BLaER1 treated with 17β-estradiol and CSF1 and Interleukin-3, amounts not matched to agents 10 nM and 100 nM (cell line): ENCODE measurements around the gene NGB.

ENCODE experiments used
- H3K27ac ChIP-seq, 11 experiments: shearing (Covaris generic); formaldehyde crosslinking; 2 replicates each; pipeline ENCODE4 v1.8.1; 2022
- H3K27me3 ChIP-seq, 11 experiments: shearing (Covaris generic); formaldehyde crosslinking; 2 replicates each; pipeline ENCODE4 v1.8.1; 2022
- H3K36me3 ChIP-seq, 11 experiments: shearing (Covaris generic); formaldehyde crosslinking; 2 replicates each; pipeline ENCODE4 v1.8.1; 2022
- H3K4me1 ChIP-seq, 10 experiments: shearing (Covaris generic); formaldehyde crosslinking; 2 replicates each; pipeline ENCODE4 v1.8.1; 2022
- H3K4me2 ChIP-seq, 11 experiments: shearing (Covaris generic); formaldehyde crosslinking; 2 replicates each; pipeline ENCODE4 v1.8.1; 2022
- H3K4me3 ChIP-seq, 10 experiments: shearing (Covaris generic); formaldehyde crosslinking; 2 replicates each; pipeline ENCODE4 v1.8.1; 2022
- H3K9ac ChIP-seq, 11 experiments: shearing (Covaris generic); formaldehyde crosslinking; 2 replicates each; pipeline ENCODE4 v1.8.1; 2022
- H3K9me3 ChIP-seq, 11 experiments: shearing (Covaris generic); formaldehyde crosslinking; replicated peaks in 1 of 11; 2 replicates each; pipeline ENCODE4 v1.8.1; 2022
- H4K20me1 ChIP-seq, 11 experiments: shearing (Covaris generic); formaldehyde crosslinking; 2 replicates each; pipeline ENCODE4 v1.8.1; 2022
- Cebpa-rat ChIP-seq, 11 experiments: shearing (Covaris generic); IDR thresholded peaks; 2 replicates each; pipeline ENCODE4 v1.8.1; 2022

Gene NGB

DNA sequence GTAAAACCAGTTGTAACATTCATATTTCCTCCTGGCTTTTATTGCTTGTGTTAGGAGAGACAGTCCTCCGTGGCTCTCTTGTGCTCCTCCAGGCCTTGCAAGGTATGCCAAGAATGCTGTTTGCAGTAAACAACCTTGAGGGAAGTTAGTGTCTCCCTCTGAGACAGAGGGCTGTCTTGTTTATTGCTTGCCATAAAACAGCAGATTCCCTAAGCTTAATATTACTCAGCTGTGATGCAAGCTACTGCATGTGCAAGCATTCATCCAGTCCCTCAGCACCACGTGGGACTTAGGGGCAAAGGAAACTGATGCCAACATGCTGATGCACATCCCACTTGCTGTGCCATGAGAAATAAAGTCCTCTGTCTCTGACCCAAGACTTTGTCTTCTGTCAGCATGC, 43.0 kb upstream of the NGB start:
- peak overlapping the region in 1 of 11 experiments; percentile 1; a peak in 1 of 22 replicates for H3K9ac ChIP-seq
- no peaks in the 10 kb centered on the region for H3K36me3 ChIP-seq
- no peak for TF ChIP-seq Cebpa-rat (IDR thresholded peaks at IDR 0.05)
- no peaks in the 10 kb centered on the region for H3K9me3 ChIP-seq
- H3K4me2 ChIP-seq, result no peak overlapping the region
- peaks cover 5 to 29% (median 14%) of the 10 kb centered on the region in 10 experiments; a peak in 12 of 20 replicates for H3K4me1 ChIP-seq
- H3K4me3 ChIP-seq, result no peak overlapping the region
- no peaks in the 10 kb centered on the region for H3K27me3 ChIP-seq
- H3K27ac ChIP-seq, result no peak overlapping the region
- H4K20me1 ChIP-seq, result peaks cover 0 to 32% (median 5%) of the 10 kb centered on the region in 11 experiments; a peak in 8 of 22 replicates

DNA sequence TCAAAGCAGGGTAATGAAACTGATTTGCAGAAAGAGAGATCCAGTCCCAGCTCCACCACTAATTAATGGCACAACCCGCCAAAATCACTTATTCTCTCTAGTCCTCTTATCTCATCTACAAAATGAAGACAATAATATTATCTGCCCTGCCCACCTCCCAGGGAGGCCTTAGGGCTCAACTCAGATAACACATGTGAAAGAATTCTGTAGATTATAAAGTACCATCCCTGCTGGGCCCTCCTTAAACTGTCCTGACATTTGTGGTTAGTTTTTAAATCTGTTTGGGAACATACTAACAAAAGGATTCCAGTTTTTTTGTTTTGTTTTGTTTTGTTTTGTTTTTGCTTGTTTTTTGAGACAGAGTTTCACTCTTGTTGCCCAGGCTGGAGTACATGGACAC, 42.4 kb upstream of the NGB start:
- Histone ChIP-seq H3K4me1 (peaks cover 5 to 28% (median 14%) of the 10 kb centered on the region in 10 experiments; a peak in 11 of 20 replicates), H3K9me3 (no peaks in the 10 kb centered on the region), H3K4me2 (no peak overlapping the region), H3K27ac (no peak overlapping the region), H3K36me3 (no peaks in the 10 kb centered on the region), H3K4me3 (no peak overlapping the region), H4K20me1 (peaks cover 0 to 30% (median 5%) of the 10 kb centered on the region in 11 experiments; a peak in 7 of 22 replicates), H3K27me3 (no peaks in the 10 kb centered on the region), H3K9ac (no peak overlapping the region; a peak in 1 of 22 replicates)
- no peak for TF ChIP-seq Cebpa-rat (IDR thresholded peaks at IDR 0.05)

- Histone ChIP-seq H4K20me1 (peaks cover 0 to 21% (median 7%) of the 10 kb centered on the region in 11 experiments; a peak in 5 of 22 replicates), H3K4me3 (no peak overlapping the region), H3K27me3 (no peaks in the 10 kb centered on the region), H3K27ac (no peak overlapping the region), H3K4me1 (peaks cover 5 to 27% (median 16%) of the 10 kb centered on the region in 10 experiments; a peak in 12 of 20 replicates), H3K9ac (no peak overlapping the region), H3K36me3 (0 out of 22 replicates have a peak, but pooled peaks cover 0 to under 1% (median 0%) of the 10 kb centered on the region in 11 experiments), H3K4me2 (no peak overlapping the region), H3K9me3 (no peaks in the 10 kb centered on the region)
- peak in 4 of 11 experiments; percentile 14 to 50 (median 48); a peak in 3 of 22 replicates for TF ChIP-seq Cebpa-rat (IDR thresholded peaks at IDR 0.05)
Measured at GRCh38 chr14:77311217-77311616, 40.2 kb upstream of the NGB start.

- Histone ChIP-seq H3K36me3 (peaks cover 0 to 10% (median 0%) of the 10 kb centered on the region in 11 experiments; a peak in 5 of 22 replicates), H3K9ac (no peak overlapping the region), H3K27ac (no peak overlapping the region), H3K4me2 (no peak overlapping the region), H3K4me1 (peaks cover 0 to 19% (median 8%) of the 10 kb centered on the region in 10 experiments; a peak in 10 of 20 replicates), H4K20me1 (peaks cover 0 to 16% (median 3%) of the 10 kb centered on the region in 11 experiments; a peak in 4 of 22 replicates), H3K4me3 (no peak overlapping the region), H3K9me3 (no peaks in the 10 kb centered on the region), H3K27me3 (no peaks in the 10 kb centered on the region)
- TF ChIP-seq Cebpa-rat (IDR thresholded peaks at IDR 0.05), result no peak
Measured at GRCh38 chr14:77310026-77310425, 39.0 kb upstream of the NGB start.

GRCh38 chr14:77309131-77309530, 38.1 kb upstream of the NGB start:
- Histone ChIP-seq H3K9me3 (no peaks in the 10 kb centered on the region), H3K9ac (no peak overlapping the region)
- no peak for TF ChIP-seq Cebpa-rat (IDR thresholded peaks at IDR 0.05)

DNA sequence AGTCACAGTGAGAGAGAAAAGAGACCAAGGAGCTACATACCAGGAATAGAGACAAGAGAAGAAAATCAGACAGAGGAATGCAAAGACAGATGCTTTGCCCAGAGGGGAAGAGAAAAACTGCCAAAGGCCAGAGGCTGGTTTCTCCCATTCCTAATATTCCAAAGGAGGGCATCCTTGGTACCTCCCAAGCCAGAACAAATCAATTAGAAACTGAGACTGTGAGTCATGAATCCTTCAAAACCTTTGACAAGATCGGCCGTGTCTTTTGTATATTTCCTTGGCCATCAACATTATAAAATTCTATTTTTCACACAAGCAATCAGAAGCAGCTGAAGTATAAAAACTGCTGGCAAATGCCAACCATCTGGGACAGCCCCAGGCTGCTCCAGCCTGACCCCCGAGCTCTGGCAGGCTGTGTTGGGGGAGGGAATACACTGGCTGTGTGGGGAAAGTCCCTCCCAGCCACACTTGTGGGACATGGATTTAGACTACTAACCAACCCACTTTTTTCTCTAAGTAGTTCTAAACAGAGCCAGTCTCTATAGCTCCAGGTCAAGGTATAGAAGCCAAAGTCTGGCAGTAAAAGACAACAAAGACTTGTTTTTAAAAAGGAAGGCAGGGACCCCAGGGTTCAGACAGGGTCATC, 36.0 kb upstream of the NGB start:
- H3K27me3 ChIP-seq, result no peaks in the 10 kb centered on the region
- peaks cover 0 to 35% (median 7%) of the 10 kb centered on the region in 10 experiments; a peak in 12 of 20 replicates for H3K4me1 ChIP-seq
- no peak overlapping the region for H3K9ac ChIP-seq
- no peak overlapping the region for H3K4me3 ChIP-seq
- H3K27ac ChIP-seq, result no peak overlapping the region
- H3K4me2 ChIP-seq, result no peak overlapping the region
- no peaks in the 10 kb centered on the region for H3K9me3 ChIP-seq
- TF ChIP-seq Cebpa-rat (IDR thresholded peaks at IDR 0.05), result no peak
- H4K20me1 ChIP-seq, result peaks cover 0 to 10% (median 0%) of the 10 kb centered on the region in 11 experiments; a peak in 1 of 22 replicates
- peaks cover 0 to 21% (median 4%) of the 10 kb centered on the region in 11 experiments; a peak in 8 of 22 replicates for H3K36me3 ChIP-seq

More at GRCh38 chr14:77309131-77309530, 38.1 kb upstream of the NGB start:
- Histone ChIP-seq H3K27ac (no peak overlapping the region), H3K4me2 (peak overlapping the region in 7 of 11 experiments; percentile 10 to 39 (median 25); a peak in 7 of 22 replicates), H3K36me3 (peaks cover 0 to 10% (median 0%) of the 10 kb centered on the region in 11 experiments; a peak in 6 of 22 replicates), H3K27me3 (no peaks in the 10 kb centered on the region), H3K4me3 (no peak overlapping the region), H3K4me1 (peaks cover 0 to 19% (median 5%) of the 10 kb centered on the region in 10 experiments; a peak in 11 of 20 replicates), H4K20me1 (peaks cover 0 to 10% (median 0%) of the 10 kb centered on the region in 11 experiments; a peak in 2 of 22 replicates)

DNA sequence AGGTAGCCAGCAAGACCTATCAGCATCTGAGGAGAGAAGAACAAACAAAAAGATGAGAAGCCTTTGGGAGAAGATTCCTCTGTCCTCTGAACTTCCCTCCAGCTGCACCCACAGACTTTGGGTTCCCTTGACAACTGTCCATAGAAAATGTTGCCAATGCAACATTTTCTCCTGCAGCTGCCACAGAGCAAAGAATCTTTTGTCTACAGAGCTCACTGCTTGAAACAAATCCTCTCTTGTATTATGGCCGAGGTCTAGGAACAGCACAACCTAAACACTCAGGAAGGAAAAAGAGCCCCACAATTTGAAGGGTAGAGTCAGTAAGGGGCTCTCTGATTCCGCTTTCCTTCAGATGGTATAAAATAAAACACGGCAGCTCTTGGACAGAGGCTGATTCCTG, 35.4 kb upstream of the NGB start:
- Histone ChIP-seq H3K9me3 (no peaks in the 10 kb centered on the region), H3K27ac (no peak overlapping the region), H3K4me2 (no peak overlapping the region), H3K4me3 (no peak overlapping the region), H3K27me3 (no peaks in the 10 kb centered on the region), H4K20me1 (peaks cover 0 to 10% (median 0%) of the 10 kb centered on the region in 11 experiments; a peak in 1 of 22 replicates), H3K4me1 (peaks cover 0 to 35% (median 7%) of the 10 kb centered on the region in 10 experiments; a peak in 12 of 20 replicates), H3K36me3 (peaks cover 0 to 24% (median 4%) of the 10 kb centered on the region in 11 experiments; a peak in 8 of 22 replicates), H3K9ac (no peak overlapping the region)
- no peak for TF ChIP-seq Cebpa-rat (IDR thresholded peaks at IDR 0.05)

GRCh38 chr14:77305696-77306095, 34.7 kb upstream of the NGB start:
- peaks cover 0 to 35% (median 7%) of the 10 kb centered on the region in 10 experiments; a peak in 12 of 20 replicates for H3K4me1 ChIP-seq
- peaks cover 0 to 24% (median 4%) of the 10 kb centered on the region in 11 experiments; a peak in 8 of 22 replicates for H3K36me3 ChIP-seq
- no peaks in the 10 kb centered on the region for H3K27me3 ChIP-seq
- H4K20me1 ChIP-seq, result peaks cover 0 to 10% (median 0%) of the 10 kb centered on the region in 11 experiments; a peak in 1 of 22 replicates
- H3K9me3 ChIP-seq, result no peaks in the 10 kb centered on the region
- TF ChIP-seq Cebpa-rat (IDR thresholded peaks at IDR 0.05), result no peak
- H3K4me2 ChIP-seq, result no peak overlapping the region
- H3K4me3 ChIP-seq, result no peak overlapping the region
- no peak overlapping the region for H3K27ac ChIP-seq
- H3K9ac ChIP-seq, result no peak overlapping the region
